HepG2 (cell line): ENCODE data around the gene GLIS1. TPM values are rescaled to one million over a fixed set of nuclear protein-coding genes. Genes with fewer than 3 reads are reported as not detected.

Experiments
- ATAC-seq: fragments of 200-7000 bp; cut with Tn5 transposase; 3 replicates; pipeline ENCODE4 v1.9.1; 2020; ENCODE audit warnings: mild to moderate bottlenecking, moderate library complexity
- BruUV-seq: library from RNA; stranded (reverse); fragments of 400-500 nt; replicated peaks from 2 replicates; lab custom pipeline; 2021; lab: Mats Ljungman, UMichigan
- CTCF ChIA-PET: fragments of 300-600 bp; formaldehyde crosslinking; extraction: SDS; loops from one replicate; lab custom pipeline; 2021; ENCODE audit warnings: low total read pairs, inconsistent platforms, low intra/inter-chr PET ratio; lab: Yijun Ruan, JAX
- POLR2A ChIA-PET: fragments of 350-600 bp; sonication (Branson Sonifier 250); formaldehyde crosslinking; loops from one replicate; lab custom pipeline; 2020; ENCODE audit warnings: antibody characterized with exemption, inconsistent platforms; lab: Yijun Ruan, JAX
- DNase-seq: peaks from one replicate; pipeline ENCODE4 v3.0.0-alpha.2; 2015; ENCODE audit warnings: low spot score
- FAIRE-seq: peaks from 3 replicates; lab custom pipeline; 2011; peaks lifted over from hg19 to GRCh38; lab: Jason Lieb, UNC
- H2AFZ ChIP-seq: one replicate; pipeline ENCODE4 v1.6.1; 2011; ENCODE audit warnings: low read length, inconsistent platforms
- H3K27ac ChIP-seq: fragments of 300-600 bp; 3 replicates; pipeline ENCODE4 v1.8.0; 2011; ENCODE audit warnings: mixed run types, mild to moderate bottlenecking, mixed read lengths, low read length, inconsistent platforms; ENCODE audit not compliant: insufficient read depth; ENCODE audit errors: extremely low read length
- H3K27me3 ChIP-seq, 2 experiments: fragments of 200-600 bp in 1 of 2; 2 replicates in 1 of 2; 3 replicates in 1 of 2; pipeline versions ENCODE4 v1.6.0 to v1.8.0; 2011; ENCODE audit warnings: low read length in 2 of 2, mild to moderate bottlenecking in 2 of 2, moderate library complexity in 2 of 2, inconsistent platforms in 1 of 2; ENCODE audit not compliant: insufficient read depth in 2 of 2, control insufficient read depth in 1 of 2
- H3K36me3 ChIP-seq, 2 experiments: fragments of 200-600 bp in 1 of 2; replicated peaks in 1 of 2; 2 replicates in 1 of 2; 3 replicates in 1 of 2; pipeline versions ENCODE4 v1.5.1 to v1.8.0; 2011; ENCODE audit warnings: low read length in 2 of 2, inconsistent platforms in 1 of 2; ENCODE audit not compliant: insufficient read depth in 2 of 2, control insufficient read depth in 1 of 2
- H3K4me1 ChIP-seq: 2 replicates; pipeline ENCODE4 v1.5.1; 2012; ENCODE audit warnings: low read length, inconsistent platforms; ENCODE audit not compliant: insufficient read depth
- H3K4me2 ChIP-seq: 2 replicates; pipeline ENCODE4 v1.6.0; 2011; ENCODE audit warnings: low read depth, low read length, inconsistent platforms
- H3K4me3 ChIP-seq, 3 experiments: fragments of 200-600 bp in 1 of 3; sonication (generic), shearing (Covaris generic) in 1 of 3; replicated peaks in 1 of 3; 2 replicates each; pipeline ENCODE4 v1.5.1; 2011 to 2016; ENCODE audit warnings: low read length in 3 of 3, inconsistent platforms in 2 of 3, low read depth in 2 of 3, mild to moderate bottlenecking in 2 of 3, control low read depth in 1 of 3, mixed read lengths in 1 of 3; ENCODE audit not compliant: insufficient read depth in 1 of 3
- H3K79me2 ChIP-seq: one replicate; pipeline ENCODE4 v1.6.1; 2011; ENCODE audit warnings: low read length, inconsistent platforms; ENCODE audit not compliant: insufficient read depth
- H3K9ac ChIP-seq: 2 replicates; pipeline ENCODE4 v1.6.0; 2011; ENCODE audit warnings: mild to moderate bottlenecking, low read depth, low read length, inconsistent platforms; ENCODE audit not compliant: insufficient read depth
- H3K9me3 ChIP-seq: 2 replicates; pipeline ENCODE4 v1.5.1; 2012; ENCODE audit warnings: mild to moderate bottlenecking, low read length
- H4K20me1 ChIP-seq: 2 replicates; pipeline ENCODE4 v1.6.0; 2011; ENCODE audit warnings: inconsistent platforms, mild to moderate bottlenecking, low read length, moderate library complexity; ENCODE audit not compliant: insufficient read depth
- CREM ChIP-seq, 2 experiments: sonication (generic) in 1 of 2; formaldehyde crosslinking in 1 of 2; IDR thresholded peaks; 2 replicates each; pipeline versions ENCODE4 v1.4.0 to v1.6.1; 2016 to 2020; ENCODE audit warnings: antibody characterized with exemption in 1 of 2, mild to moderate bottlenecking in 1 of 2, missing genetic modification reagents in 1 of 2
- GATAD2A ChIP-seq: IDR thresholded peaks from 2 replicates; pipeline ENCODE4 v1.6.1; 2016
- KLF16 ChIP-seq, 2 experiments: sonication (generic) in 1 of 2; formaldehyde crosslinking in 1 of 2; IDR thresholded peaks; 2 replicates each; pipeline versions ENCODE4 v1.6.1 to v1.8.0; 2016 to 2023; ENCODE audit warnings: missing genetic modification reagents in 2 of 2, missing compliant biosample characterization in 1 of 2
- SMC3 ChIP-seq: IDR thresholded peaks from 2 replicates; pipeline ENCODE4 v1.6.1; 2011; ENCODE audit warnings: low read length, improper control_type of control experiment
- TAF1 ChIP-seq: sonication (generic); formaldehyde crosslinking; IDR thresholded peaks from 2 replicates; pipeline ENCODE4 v1.4.0; 2020; ENCODE audit warnings: missing genetic modification reagents
- ZFP90 ChIP-seq: sonication (generic); formaldehyde crosslinking; IDR thresholded peaks from 2 replicates; pipeline ENCODE4 v1.8.0; 2022; ENCODE audit warnings: missing genetic modification reagents, mild to moderate bottlenecking, inconsistent platforms, borderline replicate concordance
- ZFX ChIP-seq: sonication (generic); formaldehyde crosslinking; IDR thresholded peaks from 2 replicates; pipeline ENCODE4 v1.4.0; 2020; ENCODE audit warnings: mild to moderate bottlenecking, low read depth, missing genetic modification reagents, moderate library complexity
- ZMYM3 ChIP-seq: sonication (generic); formaldehyde crosslinking; IDR thresholded peaks from 2 replicates; pipeline ENCODE4 v1.5.1; 2020; ENCODE audit warnings: mild to moderate bottlenecking, missing genetic modification reagents
- ZNF318 ChIP-seq: sonication (generic); formaldehyde crosslinking; IDR thresholded peaks from 2 replicates; pipeline ENCODE4 v1.4.0; 2020; ENCODE audit warnings: mild to moderate bottlenecking, missing genetic modification reagents
- WGBS: methylation state at CpG from one replicate; pipeline ENCODE4 v1.1.6; 2017; ENCODE audit warnings: low lambda C conversion rate; 5-methylcytosine and 5-hydroxymethylcytosine counted together
- in situ Hi-C: cut with HindIII; loops from 2 replicates; pipeline ENCODE4 v1.10.0; 2017; ENCODE audit warnings: low pct_unique_long_range_greater_than_20kb; ENCODE audit not compliant: extremely low pct_ligation_motif_present
- intact Hi-C: fragments of 100-400 bp; cut with micrococcal nuclease; formaldehyde crosslinking; loops from one replicate; pipeline ENCODE4 v1.10.0; 2022; ENCODE audit not compliant: unreplicated experiment
- polyA plus RNA-seq, 8 experiments: library from polyadenylated mRNA; depleted of rRNA in 3 of 8; stranded (reverse) in 7 of 8; unstranded in 1 of 8; fragments of >200 nt; fragmentation: Illumina TruSeq in 4 of 8; extraction: Trizol in 4 of 8; gene quantifications; 2 replicates each; pipeline versions ENCODE4 v1.2.1 to v1.2.3, GENCODE V29; 2011 to 2016; ENCODE audit warnings: low read depth in 4 of 8, missing spikeins in 1 of 8, mixed read lengths in 1 of 8; ENCODE audit not compliant: insufficient read depth in 1 of 8
- total RNA-seq, 5 experiments: library from RNA; depleted of rRNA; stranded (reverse); fragments of >200 nt; fragmentation: Illumina TruSeq; extraction: Trizol; gene quantifications; 2 replicates each; pipeline ENCODE4 v1.2.3, GENCODE V29; 2016; ENCODE audit warnings: low read depth in 1 of 5

Gene GLIS1
- total and polyA plus RNA-seq, 2 of the 13 experiments (the other 11 are each of a cell fraction or from before 2014, with no cell fraction given) = 0.03 TPM; not detected in 1

GRCh38 chr1:53459321-53460175, 279.4 kb downstream of the GLIS1 start, which contains the start of gene DMRTB1:
Gene DMRTB1, plus strand, starts transcription at chr1:53459399. Its CDS starts 55 bp downstream, at chr1:53459454.
- Histone ChIP-seq H3K4me1 (no peaks in the 10 kb centered on the region), H3K79me2 (no peaks in the 10 kb centered on the region), H3K4me2 (no peak within 1 kb of the TSS), H3K27me3 (peaks cover 3 to 34% of the 10 kb centered on the region in 2 experiments; a peak in 3 of 5 replicates), H3K4me3 (no peak within 1 kb of the TSS), H3K9ac (no peak within 1 kb of the TSS), H3K9me3 (no peaks in the 10 kb centered on the region), H3K36me3 (no peaks in the 10 kb centered on the region), H2AFZ (no peak within 1 kb of the TSS), H3K27ac (no peak within 1 kb of the TSS), H4K20me1 (no peaks in the 10 kb centered on the region)
- ChIA-PET POLR2A (no interaction called here), CTCF (no interaction called here)
- ATAC-seq (no peak), DNase-seq (no peak), FAIRE-seq (no peak)
- BruUV-seq = no TSS peak
- TF ChIP-seq ZNF318 (CRISPR knock-in tag) (no peak), SMC3 (no peak), ZMYM3 (no peak), TAF1 (CRISPR knock-in tag) (no peak), KLF16 (CRISPR knock-in tag; IDR thresholded peaks at IDR 0.05) (no peak), ZFX (CRISPR knock-in tag) (no peak), CREM (IDR thresholded peaks at IDR 0.05) (no peak), CREM (CRISPR knock-in tag; IDR thresholded peaks at IDR 0.05) (no peak), GATAD2A (CRISPR knock-in tag) (no peak), ZFP90 (CRISPR knock-in tag) (no peak)
- intact Hi-C loops = no loop called here
- in situ Hi-C loops = no loop called here
- 89% methylated on average over 44 of the region's 82 CpGs for WGBS
